ENCODE data around the gene DFFB.

The DFFB gene

DNA sequence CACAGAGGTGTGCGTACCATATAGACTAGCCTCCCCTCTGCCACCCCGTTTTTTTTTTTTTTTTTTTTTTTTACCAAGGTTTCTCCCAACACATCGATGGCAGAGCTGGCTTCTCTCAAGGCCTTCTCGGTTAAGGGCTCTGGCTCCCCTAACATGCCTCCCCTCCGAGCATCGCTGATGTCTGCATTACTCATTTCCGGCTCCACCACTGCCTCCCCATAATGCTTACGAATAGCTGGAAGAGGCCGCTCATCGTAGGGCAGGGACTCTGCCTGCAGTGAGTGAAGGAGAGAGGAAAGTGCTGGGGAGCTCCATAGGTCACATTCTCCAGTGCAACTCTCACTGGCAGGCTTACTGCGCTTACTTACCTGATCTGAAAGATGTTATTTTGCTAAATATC is 20.9 kb upstream of the DFFB start:
- DNase-seq = no peak

DNA sequence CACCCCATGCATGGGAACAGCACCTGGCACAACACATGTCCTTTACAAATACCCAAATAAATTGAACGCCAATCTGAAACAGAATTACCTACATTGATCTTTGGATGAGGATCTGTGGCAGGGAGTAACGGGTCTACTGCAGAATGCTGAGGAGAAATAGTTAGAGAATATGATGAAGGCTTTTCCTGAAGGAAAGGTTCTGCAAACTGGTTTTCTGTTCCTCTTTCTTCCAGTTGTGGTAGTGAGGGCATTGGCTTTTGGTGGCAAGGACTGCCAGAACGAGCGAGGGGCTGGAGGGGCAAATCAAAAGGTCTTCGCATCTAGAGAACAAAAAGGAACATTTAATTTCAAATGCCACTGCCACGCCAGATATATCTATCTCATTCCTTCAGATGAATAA is 20.1 kb upstream of the DFFB start:
- no peak for DNase-seq

DNA sequence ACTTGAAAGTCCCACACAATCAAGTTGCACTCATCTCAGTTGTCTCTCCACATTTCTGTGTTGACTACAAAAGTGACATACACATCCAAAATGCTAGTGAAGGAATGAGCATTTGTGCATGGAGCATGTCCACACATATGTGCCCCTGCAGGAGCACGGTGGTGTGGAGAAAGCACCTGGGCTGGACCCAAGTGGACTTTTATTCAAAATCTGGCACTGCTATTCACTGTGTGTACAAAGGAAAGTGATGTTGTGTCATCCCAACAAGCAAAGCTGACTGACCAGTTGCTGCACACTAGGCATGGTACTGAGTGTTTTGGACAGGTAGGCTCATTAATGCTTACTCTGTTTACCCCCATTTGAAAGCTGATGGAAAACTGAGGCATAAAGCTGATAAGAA is 19.6 kb upstream of the DFFB start:
- no peak for DNase-seq

GRCh38 chr1:3838788-3839187 is 18.5 kb upstream of the DFFB start:
- DNase-seq = no peak

GRCh38 chr1:3841491-3841890 is 15.8 kb upstream of the DFFB start:
- no peak for DNase-seq

DNA sequence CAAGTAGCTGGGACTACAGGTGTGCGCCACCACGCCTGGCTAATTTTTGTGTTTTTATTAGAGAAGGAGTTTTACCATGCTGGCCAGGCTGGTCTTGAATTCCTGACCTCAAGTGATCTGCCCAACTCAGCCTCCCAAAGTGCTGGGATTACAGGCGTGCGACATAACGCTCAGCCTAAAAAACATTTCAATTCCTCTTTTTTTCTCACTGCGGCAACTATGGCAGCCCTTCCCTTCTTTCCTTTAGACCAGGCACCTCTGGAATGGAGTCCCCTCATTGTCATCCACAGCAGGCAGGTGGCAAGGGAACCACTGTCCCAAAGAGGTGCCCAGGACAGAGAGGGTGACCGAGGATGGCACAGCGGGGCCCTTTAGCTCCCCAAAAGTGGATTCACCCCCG is 14.4 kb upstream of the DFFB start:
- DNase-seq = no peak

GRCh38 chr1:3846541-3846940 is 10.7 kb upstream of the DFFB start:
- no peak for DNase-seq

- DNase-seq = no peak
Observed at GRCh38 chr1:3847081-3847480, 10.2 kb upstream of the DFFB start.

GRCh38 chr1:3850857-3851256 is 6.4 kb upstream of the DFFB start:
- no peak for DNase-seq

GRCh38 chr1:3851292-3851691 is 6.0 kb upstream of the DFFB start:
- no peak for DNase-seq

GRCh38 chr1:3852091-3852490 is 5.2 kb upstream of the DFFB start:
- no peak for DNase-seq

DNA sequence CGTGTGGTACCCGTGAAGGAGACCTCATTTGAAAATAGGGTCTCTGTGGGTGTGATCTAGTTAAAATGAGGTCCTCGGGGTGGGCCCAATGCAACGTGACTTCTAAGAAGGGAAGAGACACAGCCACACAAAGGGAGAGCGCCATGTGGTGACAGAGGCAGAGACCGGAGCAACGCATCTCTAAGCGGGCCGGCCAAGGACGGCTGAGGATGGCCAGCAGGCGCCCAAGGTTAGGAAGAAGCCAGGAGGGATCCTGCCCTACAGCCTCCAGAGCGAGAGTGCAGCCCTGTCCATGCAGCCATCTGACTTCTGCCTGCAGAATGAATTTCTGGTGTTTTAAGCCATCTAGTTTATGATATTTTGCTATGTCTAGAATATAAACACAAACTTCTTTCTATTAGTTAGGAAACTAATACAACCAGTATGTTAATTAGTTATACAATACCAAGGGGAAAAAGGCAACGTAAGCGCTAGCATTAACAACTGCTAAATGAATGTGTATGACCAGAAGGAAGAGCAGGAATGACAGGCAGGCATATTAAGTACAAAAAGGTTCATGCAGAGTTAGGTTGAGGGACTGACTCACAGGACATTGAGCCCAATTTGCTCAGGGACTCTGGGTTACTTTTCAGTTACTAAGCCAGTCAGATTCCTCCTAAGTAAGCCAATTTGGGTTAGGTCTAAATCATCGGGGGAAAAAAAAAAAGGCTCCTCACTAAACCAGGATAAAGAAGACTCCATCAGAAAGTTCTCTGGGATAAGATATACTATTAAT is 4.4 kb upstream of the DFFB start:
- no peak for DNase-seq

DNA sequence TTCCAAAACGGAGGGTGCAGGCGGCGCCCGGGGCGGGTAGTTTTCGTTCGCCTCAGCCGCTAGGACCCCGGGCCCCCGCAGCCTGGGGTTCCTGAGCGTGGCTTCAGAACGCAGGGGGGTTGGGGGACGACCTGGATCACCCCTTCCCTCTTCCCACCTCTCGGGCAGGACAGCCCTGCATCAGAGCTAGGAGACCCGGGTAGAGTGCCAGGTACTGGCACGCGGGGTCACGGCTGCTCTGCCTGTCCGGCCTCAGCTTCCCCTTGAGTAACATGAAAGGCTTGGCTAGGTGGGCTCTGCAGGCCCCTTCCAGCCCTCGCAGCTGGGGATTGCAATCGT is 484 bp downstream of the DFFB start:
- DNase-seq = no peak

DNA sequence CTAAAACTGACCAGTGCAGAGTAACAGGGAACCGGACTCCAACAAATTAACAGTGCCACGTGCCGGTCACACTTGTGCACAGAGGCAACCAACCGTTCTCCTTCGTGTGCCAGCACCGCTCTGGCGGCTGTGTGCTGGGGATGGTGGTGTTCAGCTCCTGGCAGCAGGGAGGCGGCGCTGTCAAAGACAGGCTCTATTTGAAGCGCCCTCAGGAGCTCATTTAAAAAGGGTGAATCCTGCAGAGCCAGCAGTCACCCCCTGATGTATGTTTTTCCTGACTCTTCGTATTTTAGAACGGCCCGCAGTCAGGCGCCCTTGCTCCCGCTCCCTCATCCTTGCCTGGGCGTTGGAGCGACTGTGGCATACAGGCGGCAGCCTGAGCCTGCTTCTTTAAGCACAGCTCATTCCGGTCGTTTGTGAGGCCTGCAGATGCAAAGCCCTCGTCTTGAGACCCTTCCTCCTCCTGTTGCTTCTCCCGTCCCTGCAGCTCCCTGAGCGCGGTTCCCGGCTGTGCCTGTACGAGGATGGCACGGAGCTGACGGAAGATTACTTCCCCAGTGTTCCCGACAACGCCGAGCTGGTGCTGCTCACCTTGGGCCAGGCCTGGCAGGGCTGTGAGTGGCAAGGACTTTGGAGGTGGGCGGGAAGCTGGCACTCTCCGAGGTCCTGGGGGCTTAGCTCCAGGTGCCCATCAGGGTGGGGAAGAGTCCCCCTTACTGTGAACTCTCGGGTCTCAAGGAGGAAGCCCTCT is 1.1 kb downstream of the DFFB start:
- DNase-seq = no peak

DNA sequence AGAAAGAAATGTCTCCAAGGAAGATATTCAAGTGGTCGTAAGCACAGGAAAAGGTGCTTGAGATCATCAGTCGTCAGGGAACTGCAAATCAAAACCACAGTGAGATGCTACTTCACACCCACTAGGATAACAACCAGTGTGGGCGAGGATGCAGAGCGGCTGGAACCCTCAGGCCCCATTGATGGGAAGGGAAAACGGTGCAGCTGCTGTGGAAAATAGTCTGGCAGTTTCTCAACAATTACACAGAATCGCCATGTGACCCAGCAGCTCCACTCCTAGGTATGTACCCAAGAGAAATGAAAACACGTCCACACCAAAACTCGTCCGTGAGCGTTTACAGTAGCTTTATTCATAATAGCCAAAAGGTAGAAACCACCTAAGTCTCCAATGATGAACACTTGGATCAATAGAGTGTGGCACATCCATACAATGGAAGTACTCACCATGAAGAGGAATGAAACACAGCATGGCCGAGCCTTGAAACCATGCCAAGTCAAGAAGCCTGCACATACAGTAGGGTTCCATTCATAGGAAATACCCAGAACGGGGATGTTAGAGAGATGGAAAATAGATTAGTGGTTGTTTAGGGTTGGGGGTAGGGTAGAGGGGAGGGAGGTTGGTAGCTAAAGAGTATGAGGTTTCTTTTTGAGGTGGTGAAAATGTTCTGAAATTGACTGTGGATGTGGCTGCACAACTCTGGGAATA is 6.1 kb downstream of the DFFB start:
- DNase-seq = no peak

GRCh38 chr1:3864884-3865283 is 7.6 kb downstream of the DFFB start:
- DNase-seq = no peak

DNA sequence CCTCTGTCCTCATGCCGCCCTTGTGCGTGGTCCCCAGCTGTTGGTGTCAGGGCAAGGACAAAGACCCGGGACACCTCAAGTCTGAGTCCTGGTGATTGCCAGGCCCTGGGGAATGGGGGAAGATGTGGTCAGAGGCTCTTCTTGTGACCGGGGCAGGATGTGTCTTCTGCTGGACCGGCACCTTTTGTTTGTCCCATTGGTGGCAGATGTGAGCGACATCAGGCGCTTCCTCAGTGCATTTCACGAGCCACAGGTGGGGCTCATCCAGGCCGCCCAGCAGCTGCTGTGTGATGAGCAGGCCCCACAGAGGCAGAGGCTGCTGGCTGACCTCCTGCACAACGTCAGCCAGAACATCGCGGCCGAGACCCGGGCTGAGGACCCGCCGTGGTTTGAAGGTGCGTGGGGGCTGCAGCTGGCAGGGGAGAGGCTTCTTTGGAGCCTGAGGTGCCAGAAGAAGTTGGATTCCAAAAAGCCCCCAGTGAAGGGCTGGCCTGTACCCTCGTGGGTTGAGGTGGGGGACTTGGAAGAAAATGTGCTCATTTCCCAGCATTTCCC is 8.4 kb downstream of the DFFB start:
- DNase-seq = no peak

DNA sequence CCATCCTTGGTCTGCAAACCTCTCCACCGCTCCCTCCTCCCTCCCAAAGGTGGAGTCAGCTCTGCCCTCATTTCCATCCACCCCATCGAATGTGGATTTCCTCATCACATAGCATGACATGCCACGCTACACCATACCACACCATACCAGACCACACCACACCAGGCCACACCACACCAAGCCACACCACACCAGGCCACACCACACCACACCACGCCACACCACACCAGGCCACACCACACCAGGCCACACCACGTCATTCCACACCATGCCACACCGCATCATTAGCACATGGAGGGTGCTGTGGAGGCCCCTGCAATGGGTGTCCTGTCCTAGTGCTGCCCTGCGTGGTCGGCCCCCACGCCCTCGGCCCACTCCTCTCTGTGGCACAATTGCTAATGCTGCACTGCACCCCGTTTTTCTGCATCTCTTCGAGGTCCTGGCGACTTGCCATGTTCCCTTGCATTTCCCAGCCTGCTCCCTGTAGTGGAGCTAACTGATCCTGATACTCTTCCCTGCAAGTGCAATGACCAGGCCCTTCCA is 11.3 kb downstream of the DFFB start:
- DNase-seq = no peak

- DNase-seq = no peak
Observed at GRCh38 chr1:3869751-3870301, 12.6 kb downstream of the DFFB start.

DNA sequence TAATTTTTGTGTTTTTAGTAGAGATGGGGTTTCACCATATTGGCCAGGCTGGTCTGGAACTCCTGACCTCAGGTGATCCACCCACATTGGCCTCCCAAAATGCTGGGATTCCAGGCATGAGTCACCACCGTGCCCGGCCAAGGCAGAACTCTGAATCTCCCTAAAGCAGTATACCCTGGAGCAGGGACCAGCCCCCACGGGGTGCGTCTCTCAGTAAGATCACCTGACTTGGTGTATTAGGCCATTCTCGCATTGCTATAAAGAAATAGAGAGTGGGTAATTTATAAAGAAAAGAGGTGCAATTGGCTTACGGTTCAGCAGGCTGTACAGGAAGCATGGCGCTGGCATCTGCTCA is 14.2 kb downstream of the DFFB start:
- no peak for DNase-seq

- DNase-seq = no peak
Observed at GRCh38 chr1:3872546-3872945, 15.3 kb downstream of the DFFB start.

GRCh38 chr1:3874736-3875135 is 17.5 kb downstream of the DFFB start:
- no peak for DNase-seq

GRCh38 chr1:3876716-3877115 is 19.4 kb downstream of the DFFB start:
- DNase-seq = no peak
